ENCODE data around the gene MSX2.
A peak's percentile ranks its signal among the peaks of the same experiment; 100 is the strongest.

MSX2 gene

GRCh38 chr5:174724484-174725260 is at the start of gene MSX2:
Gene MSX2 (plus strand): TSS chr5:174724582. CDS start chr5:174724660, 78 bp downstream.
- DNase-seq (ENCODE audit: low spot score) = no peak

- DNase-seq (ENCODE audit: low spot score) = no peak
Observed at GRCh38 chr5:174675110-174675509, 49.3 kb upstream of the MSX2 start.

GRCh38 chr5:174675916-174676315 is 48.5 kb upstream of the MSX2 start:
- DNase-seq (ENCODE audit: low spot score) = no peak

- no peak for DNase-seq (ENCODE audit: low spot score)
Observed at GRCh38 chr5:174678107-174678506, 46.3 kb upstream of the MSX2 start.

- no peak for DNase-seq (ENCODE audit: low spot score)
Observed at GRCh38 chr5:174680901-174681565, 43.3 kb upstream of the MSX2 start.

GRCh38 chr5:174687503-174687902 is 36.9 kb upstream of the MSX2 start:
- no peak for DNase-seq (ENCODE audit: low spot score)

- DNase-seq (ENCODE audit: low spot score) = no peak
Observed at GRCh38 chr5:174688441-174689354, 35.7 kb upstream of the MSX2 start.

- DNase-seq (ENCODE audit: low spot score) = peak; percentile 11
Observed at GRCh38 chr5:174690271-174690670, 34.1 kb upstream of the MSX2 start.

GRCh38 chr5:174692381-174692780 is 32.0 kb upstream of the MSX2 start:
- DNase-seq (ENCODE audit: low spot score) = no peak

- no peak for DNase-seq (ENCODE audit: low spot score)
Observed at GRCh38 chr5:174692982-174693422, 31.4 kb upstream of the MSX2 start.

- DNase-seq (ENCODE audit: low spot score) = no peak
Observed at GRCh38 chr5:174693697-174694385, 30.5 kb upstream of the MSX2 start.

- DNase-seq (ENCODE audit: low spot score) = no peak
Observed at GRCh38 chr5:174694611-174695010, 29.8 kb upstream of the MSX2 start.

- no peak for DNase-seq (ENCODE audit: low spot score)
Observed at GRCh38 chr5:174698156-174698555, 26.2 kb upstream of the MSX2 start.

- DNase-seq (ENCODE audit: low spot score) = no peak
Observed at GRCh38 chr5:174699131-174699530, 25.3 kb upstream of the MSX2 start.

- DNase-seq (ENCODE audit: low spot score) = no peak
Observed at GRCh38 chr5:174706997-174707572, 17.3 kb upstream of the MSX2 start.

GRCh38 chr5:174707671-174708070 is 16.7 kb upstream of the MSX2 start:
- no peak for DNase-seq (ENCODE audit: low spot score)

- DNase-seq (ENCODE audit: low spot score) = no peak
Observed at GRCh38 chr5:174708476-174709207, 15.7 kb upstream of the MSX2 start.

GRCh38 chr5:174714751-174715150 is 9.6 kb upstream of the MSX2 start:
- no peak for DNase-seq (ENCODE audit: low spot score)

GRCh38 chr5:174715804-174716203 is 8.6 kb upstream of the MSX2 start:
- no peak for DNase-seq (ENCODE audit: low spot score)

- no peak for DNase-seq (ENCODE audit: low spot score)
Observed at GRCh38 chr5:174717826-174718455, 6.4 kb upstream of the MSX2 start.

Measured in cerebellar cortex (tissue), 1 donor.